Heart right ventricle (tissue), 16 donors: ENCODE results near the gene F12. TPM values are rescaled to one million over a fixed set of nuclear protein-coding genes. Genes with fewer than 3 reads are reported as not detected.

Experiments used
- ATAC-seq, 8 donors: fragments of 200-7000 bp; cut with Tn5 transposase; one replicate each; pipeline ENCODE4 v1.9.1; 2020; ENCODE audit warnings: mild to moderate bottlenecking in 8 of 8, moderate library complexity in 8 of 8, moderate number of reproducible peaks in 1 of 8
- DNase-seq, 2 donors: peaks; one replicate each; pipeline ENCODE4 v3.0.0-alpha.2; 2020
- H3K27ac ChIP-seq, 10 donors: fragments of 200-600 bp; sonication (generic) in 2 of 10; one replicate each; pipeline versions ENCODE4 v1.5.0 to v1.8.0; 2020 to 2022; ENCODE audit warnings: mild to moderate bottlenecking in 3 of 10
- H3K27me3 ChIP-seq, 7 donors: fragments of 200-600 bp; one replicate each; pipeline ENCODE4 v1.8.0; 2021 to 2022; ENCODE audit warnings: mild to moderate bottlenecking in 2 of 7
- H3K36me3 ChIP-seq, 9 donors: fragments of 200-600 bp; sonication (generic) in 1 of 9; one replicate each; pipeline versions ENCODE4 v1.5.0 to v1.8.0; 2020 to 2022; ENCODE audit warnings: mild to moderate bottlenecking in 2 of 9
- H3K4me1 ChIP-seq, 9 donors: fragments of 200-600 bp; sonication (generic) in 1 of 9; one replicate each; pipeline versions ENCODE4 v1.5.0 to v1.8.0; 2020 to 2022; ENCODE audit warnings: mild to moderate bottlenecking in 4 of 9
- H3K4me3 ChIP-seq, 10 donors: fragments of 200-600 bp; sonication (generic) in 2 of 10; one replicate each; pipeline versions ENCODE4 v1.5.0 to v1.8.0; 2020 to 2022; ENCODE audit warnings: mild to moderate bottlenecking in 7 of 10, moderate library complexity in 2 of 10
- H3K9me3 ChIP-seq, 11 donors: fragments of 200-600 bp in 10 of 11; sonication (generic) in 2 of 11; one replicate each; pipeline versions ENCODE4 v1.5.0 to v1.8.0; 2013 to 2022; ENCODE audit warnings: mild to moderate bottlenecking in 2 of 11, control low read depth in 1 of 11, moderate library complexity in 1 of 11
- WGBS, 2 donors: extraction: QIAGEN DNeasy Blood & Tissue Kit; methylation state at CpG; one replicate each; pipeline ENCODE4 v1.1.7; 2013; ENCODE audit warnings: inconsistent platforms in 1 of 2; 5-methylcytosine and 5-hydroxymethylcytosine counted together
- intact Hi-C, 10 donors: fragments of 100-400 bp; cut with DNase I; formaldehyde crosslinking; loops; one replicate each; pipeline versions ENCODE4 v1.11.1 to v1.14.2; 2022
- polyA plus RNA-seq, 2 donors: library from polyadenylated mRNA; stranded (reverse); fragments of 200-250 nt; gene quantifications; one replicate each; pipeline ENCODE4 v1.2.3, GENCODE V29; 2013
- total RNA-seq, 10 donors: library from RNA; stranded (reverse); fragmentation: NEBNext Ultra II Directional in 3 of 10; extraction: Animal tissue kit (Norgen Biotek cat#: 25700) in 3 of 10; gene quantifications; one replicate each; pipeline versions ENCODE4 v1.2.1 to v1.2.4, GENCODE V29; 2021 to 2023
- TF ChIP-seq, protein P1 (sequence below), 9 donors: fragments of 200-600 bp; sonication (generic) in 2 of 9; IDR thresholded peaks; one replicate each; pipeline versions ENCODE4 v1.5.0 to v1.8.0; 2021 to 2022; ENCODE audit warnings: antibody characterized with exemption in 9 of 9, mild to moderate bottlenecking in 5 of 9, moderate library complexity in 1 of 9
- donor health status: Arrhythmogenic right ventricular cardiomyopathy.
- donor health status: ischemic (EF 13 %, LVEDD 7.1; RV severe dilation, severe dysfunction).
- donor health status: healthy with polysubstance abuse.
- donor health status: DM: no; HTN: yes; CAD: no.
- donor health status: DM: no; HTN: no; CAD: no.
- donor health status: ischemic (EF 25% LVEDD 6.9; RV normal size, moderate dysfunction).
- donor health status: ischemic (EF 25% LVEDD 5.7; RV mildly dilated, moderate dysfunction).
- donor health status: healthy.
- donor health status: DM: yes; HTN: yes; CAD: no.
- donor health status: Ischemic cardiomyopathy.
- donor health status: ischemic (EF 35%, LVEDD 5.7; RV mildly dilated, moderate dysfunction).
- donor health status: nonischemic (EF 11% LVEDD 7.7; RV severe dilation, severe dysfunction).
- donor health status: DM: yes; HTN: yes; CAD: no.
- donor health status: PGD.
- donor health status: ischemic (EF 29% LVEDD 5.4; RV normal size, mild dysfunction).
- donor health status: nonischemic (EF 23%, LVEDD 6.1; RV moderate dilation, normal function).

The F12 gene
- total and polyA plus RNA-seq, 12 donors: 0.25 to 0.37 (median 0.28) TPM; not detected in 9

DNA sequence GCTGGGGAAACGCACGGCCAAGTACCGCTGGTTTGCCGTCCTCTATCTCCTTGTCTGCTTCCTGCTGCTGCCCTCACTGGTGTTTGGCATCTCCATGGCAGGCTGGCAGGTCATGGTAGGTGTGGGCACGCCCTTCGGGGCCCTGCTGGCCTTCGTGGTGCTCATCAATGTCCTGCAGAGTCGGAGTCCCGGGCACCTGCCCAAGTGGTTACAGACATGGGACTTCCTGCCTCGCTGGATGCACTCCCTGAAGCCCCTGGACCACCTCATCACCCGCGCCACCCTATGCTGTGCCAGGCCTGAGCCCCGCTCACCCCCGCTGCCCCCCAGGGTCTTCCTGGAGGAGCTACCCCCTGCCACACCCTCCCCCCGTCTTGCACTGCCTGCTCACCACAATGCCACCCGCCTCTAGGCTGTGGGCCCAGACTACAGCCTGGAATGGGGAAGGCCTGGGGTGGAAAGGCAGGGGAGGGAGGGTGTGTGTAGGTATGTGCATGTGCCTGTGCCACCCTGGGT lies 11.4 kb downstream of the F12 start:
- 80 to 88% methylated on average over 16 of the region's 16 CpGs for WGBS, 2 donors
- TF ChIP-seq, protein P1, sequence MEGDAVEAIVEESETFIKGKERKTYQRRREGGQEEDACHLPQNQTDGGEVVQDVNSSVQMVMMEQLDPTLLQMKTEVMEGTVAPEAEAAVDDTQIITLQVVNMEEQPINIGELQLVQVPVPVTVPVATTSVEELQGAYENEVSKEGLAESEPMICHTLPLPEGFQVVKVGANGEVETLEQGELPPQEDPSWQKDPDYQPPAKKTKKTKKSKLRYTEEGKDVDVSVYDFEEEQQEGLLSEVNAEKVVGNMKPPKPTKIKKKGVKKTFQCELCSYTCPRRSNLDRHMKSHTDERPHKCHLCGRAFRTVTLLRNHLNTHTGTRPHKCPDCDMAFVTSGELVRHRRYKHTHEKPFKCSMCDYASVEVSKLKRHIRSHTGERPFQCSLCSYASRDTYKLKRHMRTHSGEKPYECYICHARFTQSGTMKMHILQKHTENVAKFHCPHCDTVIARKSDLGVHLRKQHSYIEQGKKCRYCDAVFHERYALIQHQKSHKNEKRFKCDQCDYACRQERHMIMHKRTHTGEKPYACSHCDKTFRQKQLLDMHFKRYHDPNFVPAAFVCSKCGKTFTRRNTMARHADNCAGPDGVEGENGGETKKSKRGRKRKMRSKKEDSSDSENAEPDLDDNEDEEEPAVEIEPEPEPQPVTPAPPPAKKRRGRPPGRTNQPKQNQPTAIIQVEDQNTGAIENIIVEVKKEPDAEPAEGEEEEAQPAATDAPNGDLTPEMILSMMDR (IDR thresholded peaks at IDR 0.05): no peak
- Histone ChIP-seq H3K4me1 (peaks cover 6 to 23% (median 17%) of the 10 kb centered on the region in 9 donors), H3K9me3 (no peaks in the 10 kb centered on the region), H3K27me3 (peaks cover 30 to 87% (median 76%) of the 10 kb centered on the region in 7 donors), H3K36me3 (no peaks in the 10 kb centered on the region), H3K4me3 (no peak overlapping the region), H3K27ac (no peak overlapping the region)
- intact Hi-C loops: no loop called here
- no peak for ATAC-seq
- no peak for DNase-seq

- 87 to 92% methylated on average over 10 of the region's 10 CpGs for WGBS, 2 donors
- TF ChIP-seq, protein P1 (IDR thresholded peaks at IDR 0.05): no peak
Measured at GRCh38 chr5:177396807-177397206, 12.6 kb downstream of the F12 start.

GRCh38 chr5:177396078-177396477 lies 13.3 kb downstream of the F12 start:
- H3K27ac ChIP-seq: no peak overlapping the region
- peaks cover 19 to 68% (median 58%) of the 10 kb centered on the region in 7 donors for H3K27me3 ChIP-seq
- WGBS, 2 donors: 31 to 46% methylated on average over 2 to 6 of the region's 8 CpGs
- ATAC-seq (no peak), DNase-seq (no peak)
- H3K4me1 ChIP-seq: peaks cover 6 to 13% (median 10%) of the 10 kb centered on the region in 9 donors
- no peaks in the 10 kb centered on the region for H3K9me3 ChIP-seq
- intact Hi-C loops: no loop called here
- TF ChIP-seq, protein P1 (IDR thresholded peaks at IDR 0.05): no peak
- no peak overlapping the region for H3K4me3 ChIP-seq
- H3K36me3 ChIP-seq: no peaks in the 10 kb centered on the region

More at GRCh38 chr5:177396807-177397206, 12.6 kb downstream of the F12 start:
- Histone ChIP-seq H3K4me1 (peaks cover 6 to 13% (median 10%) of the 10 kb centered on the region in 9 donors), H3K36me3 (no peaks in the 10 kb centered on the region), H3K27me3 (peaks cover 20 to 75% (median 65%) of the 10 kb centered on the region in 7 donors), H3K4me3 (no peak overlapping the region), H3K9me3 (no peaks in the 10 kb centered on the region), H3K27ac (no peak overlapping the region)
- intact Hi-C loops: no loop called here
- no peak for DNase-seq
- ATAC-seq: no peak

GRCh38 chr5:177393990-177394389 lies 15.4 kb downstream of the F12 start:
- Histone ChIP-seq H3K27me3 (peaks cover 0 to 56% (median 41%) of the 10 kb centered on the region in 7 donors), H3K36me3 (no peaks in the 10 kb centered on the region), H3K9me3 (no peaks in the 10 kb centered on the region), H3K27ac (no peak overlapping the region), H3K4me1 (peaks cover 0 to 23% (median 0%) of the 10 kb centered on the region in 9 donors), H3K4me3 (no peak overlapping the region)
- TF ChIP-seq, protein P1 (IDR thresholded peaks at IDR 0.05): no peak
- 56 to 78% methylated on average over 5 of the region's 5 CpGs for WGBS, 2 donors
- ATAC-seq: no peak
- intact Hi-C loops: loop anchor here in 4 of 10 donors (5.0 kb wide), 3 partner anchors 58 to 108 kb away; no protein-coding TSS in a partner anchor
- no peak for DNase-seq
